ENCODE results near the gene PDGFA. TPM values are rescaled to one million over a fixed set of nuclear protein-coding genes. Genes with fewer than 3 reads are reported as not detected.

Gene PDGFA
- 10 to 100 TPM in 1 of 4 donors, 1 to 10 TPM in 3; 7.0 to 23.7 (median 8.8) TPM for total RNA-seq

- ATAC-seq (ENCODE audit: low FRiP score) (peak; percentile 21), DNase-seq (ENCODE audit: low spot score) (no peak)
- TF ChIP-seq CTCF (IDR thresholded peaks at IDR 0.05): no peak
These were observed at the start of gene PDGFA for GRCh38 chr7:519484-520390. Gene PDGFA (minus strand): TSS chr7:519846. CDS start chr7:519001, 845 bp downstream.

GRCh38 chr7:568031-568951 lies 48.6 kb upstream of the PDGFA start:
- ATAC-seq (ENCODE audit: low FRiP score) (no peak), DNase-seq (ENCODE audit: low spot score) (no peak)
- no peak for TF ChIP-seq CTCF (IDR thresholded peaks at IDR 0.05)

- TF ChIP-seq CTCF (IDR thresholded peaks at IDR 0.05): no peak
- ATAC-seq (ENCODE audit: low FRiP score) (no peak), DNase-seq (ENCODE audit: low spot score) (no peak)
These were observed 47.7 kb upstream of the PDGFA start for GRCh38 chr7:567305-567883.

- TF ChIP-seq CTCF (IDR thresholded peaks at IDR 0.05): no peak
- no peak for DNase-seq (ENCODE audit: low spot score)
- no peak for ATAC-seq (ENCODE audit: low FRiP score)
These were observed 46.5 kb upstream of the PDGFA start for GRCh38 chr7:566100-566499.

GRCh38 chr7:564176-564865 lies 44.7 kb upstream of the PDGFA start:
- ATAC-seq (ENCODE audit: low FRiP score): no peak

More at GRCh38 chr7:564176-564865, 44.7 kb upstream of the PDGFA start:
- no peak for TF ChIP-seq CTCF (IDR thresholded peaks at IDR 0.05)
- no peak for DNase-seq (ENCODE audit: low spot score)
